ENCODE results near the gene SLC1A2. TPM values are rescaled to one million over a fixed set of nuclear protein-coding genes. Genes with fewer than 3 reads are reported as not detected.

SLC1A2 gene
- total RNA-seq, 1 donor from 2014 or later: 0.10 TPM

- no peak overlapping the region for H3K4me3 Mint-ChIP-seq (ENCODE audit: unreplicated experiment)
- H3K36me3 Mint-ChIP-seq (ENCODE audit: low read depth): no peaks in the 10 kb centered on the region
- TF ChIP-seq CTCF (IDR thresholded peaks at IDR 0.05): no peak
- DNase-seq (ENCODE audit: low spot score): no peak
- no peak overlapping the region for H3K27ac Mint-ChIP-seq (ENCODE audit: unreplicated experiment)
- H3K9me3 Mint-ChIP-seq (ENCODE audit: low read depth): no peaks in the 10 kb centered on the region
- H3K27me3 Mint-ChIP-seq (ENCODE audit: low read depth): no peaks in the 10 kb centered on the region
- peaks cover 26% of the 10 kb centered on the region for H3K4me1 Mint-ChIP-seq (ENCODE audit: low read depth)
Observed at GRCh38 chr11:35293035-35293434, 126.3 kb downstream of the SLC1A2 start.

- H3K27me3 Mint-ChIP-seq (ENCODE audit: low read depth): no peaks in the 10 kb centered on the region
- H3K9me3 Mint-ChIP-seq (ENCODE audit: low read depth): no peaks in the 10 kb centered on the region
- TF ChIP-seq CTCF (IDR thresholded peaks at IDR 0.05): no peak
- H3K27ac Mint-ChIP-seq (ENCODE audit: unreplicated experiment): no peak overlapping the region
- no peaks in the 10 kb centered on the region for H3K36me3 Mint-ChIP-seq (ENCODE audit: low read depth)
- H3K4me1 Mint-ChIP-seq (ENCODE audit: low read depth): peaks cover 26% of the 10 kb centered on the region
- DNase-seq (ENCODE audit: low spot score): no peak
- H3K4me3 Mint-ChIP-seq (ENCODE audit: unreplicated experiment): no peak overlapping the region
Observed at GRCh38 chr11:35292279-35292678, 127.1 kb downstream of the SLC1A2 start.

GRCh38 chr11:35290876-35291275 lies 128.5 kb downstream of the SLC1A2 start:
- H3K4me1 Mint-ChIP-seq (ENCODE audit: low read depth): peaks cover 26% of the 10 kb centered on the region
- H3K27ac Mint-ChIP-seq (ENCODE audit: unreplicated experiment): no peak overlapping the region
- no peaks in the 10 kb centered on the region for H3K9me3 Mint-ChIP-seq (ENCODE audit: low read depth)
- H3K27me3 Mint-ChIP-seq (ENCODE audit: low read depth): no peaks in the 10 kb centered on the region
- TF ChIP-seq CTCF (IDR thresholded peaks at IDR 0.05): no peak
- DNase-seq (ENCODE audit: low spot score): no peak
- H3K36me3 Mint-ChIP-seq (ENCODE audit: low read depth): no peaks in the 10 kb centered on the region
- no peak overlapping the region for H3K4me3 Mint-ChIP-seq (ENCODE audit: unreplicated experiment)

- no peaks in the 10 kb centered on the region for H3K36me3 Mint-ChIP-seq (ENCODE audit: low read depth)
- peaks cover 26% of the 10 kb centered on the region for H3K4me1 Mint-ChIP-seq (ENCODE audit: low read depth)
- H3K27me3 Mint-ChIP-seq (ENCODE audit: low read depth): no peaks in the 10 kb centered on the region
- H3K27ac Mint-ChIP-seq (ENCODE audit: unreplicated experiment): peak overlapping the region; percentile 86
- no peak overlapping the region for H3K4me3 Mint-ChIP-seq (ENCODE audit: unreplicated experiment)
- no peak for TF ChIP-seq CTCF (IDR thresholded peaks at IDR 0.05)
- no peaks in the 10 kb centered on the region for H3K9me3 Mint-ChIP-seq (ENCODE audit: low read depth)
- DNase-seq (ENCODE audit: low spot score): no peak
Observed at GRCh38 chr11:35289821-35290220, 129.5 kb downstream of the SLC1A2 start.

GRCh38 chr11:35288817-35289541 lies 130.4 kb downstream of the SLC1A2 start:
- H3K9me3 Mint-ChIP-seq (ENCODE audit: low read depth): no peaks in the 10 kb centered on the region
- H3K4me1 Mint-ChIP-seq (ENCODE audit: low read depth): peaks cover 26% of the 10 kb centered on the region
- no peak for DNase-seq (ENCODE audit: low spot score)
- H3K27ac Mint-ChIP-seq (ENCODE audit: unreplicated experiment): peak overlapping the region; percentile 86
- TF ChIP-seq CTCF (IDR thresholded peaks at IDR 0.05): no peak
- H3K4me3 Mint-ChIP-seq (ENCODE audit: unreplicated experiment): peak overlapping the region; percentile 13
- H3K36me3 Mint-ChIP-seq (ENCODE audit: low read depth): no peaks in the 10 kb centered on the region
- no peaks in the 10 kb centered on the region for H3K27me3 Mint-ChIP-seq (ENCODE audit: low read depth)

Data from chondrocyte (in vitro differentiated cells).